SIG-M5 (cell line): ENCODE data around the gene MAPK1.
"Not testable (repeated sequence)": the region's sequence is repeated elsewhere in the genome, so short reads cannot be mapped to it uniquely, and the experiment has no call there.

Experiments used
- DNase-seq: peaks from one replicate; lab custom pipeline; 2025; lab: John Stamatoyannopoulos, UW

The MAPK1 gene

GRCh38 chr22:21881841-21882753 is 14.7 kb upstream of the MAPK1 start:
- DNase-seq: no peak

- no peak for DNase-seq
Observed at GRCh38 chr22:21876486-21877176, 9.2 kb upstream of the MAPK1 start.

GRCh38 chr22:21874953-21875352 is 7.5 kb upstream of the MAPK1 start:
- DNase-seq: not testable (repeated sequence)

- no peak for DNase-seq
Observed at GRCh38 chr22:21873619-21874018, 6.2 kb upstream of the MAPK1 start.

- DNase-seq: not testable (repeated sequence)
Observed at GRCh38 chr22:21872741-21873140, 5.3 kb upstream of the MAPK1 start.

- no peak for DNase-seq
Observed at GRCh38 chr22:21868651-21869050, 1.2 kb upstream of the MAPK1 start.

GRCh38 chr22:21866833-21867527 is 465 bp downstream of the MAPK1 start:
- no peak for DNase-seq

- DNase-seq: no peak
Observed at GRCh38 chr22:21865041-21865440, 2.4 kb downstream of the MAPK1 start.

- no peak for DNase-seq
Observed at GRCh38 chr22:21862386-21863245, 4.8 kb downstream of the MAPK1 start.

- DNase-seq: no peak
Observed at GRCh38 chr22:21861851-21862250, 5.6 kb downstream of the MAPK1 start.

GRCh38 chr22:21861264-21861848 is 6.1 kb downstream of the MAPK1 start:
- DNase-seq: no peak

- DNase-seq: no peak
Observed at GRCh38 chr22:21860491-21861039, 6.9 kb downstream of the MAPK1 start.

GRCh38 chr22:21858025-21858764 is 9.2 kb downstream of the MAPK1 start:
- DNase-seq: no peak

- no peak for DNase-seq
Observed at GRCh38 chr22:21857481-21857914, 9.9 kb downstream of the MAPK1 start.

GRCh38 chr22:21856868-21857267 is 10.6 kb downstream of the MAPK1 start:
- DNase-seq: no peak

- no peak for DNase-seq
Observed at GRCh38 chr22:21856197-21856596, 11.2 kb downstream of the MAPK1 start.

GRCh38 chr22:21855676-21856075 is 11.8 kb downstream of the MAPK1 start:
- DNase-seq: peak; percentile 6

- DNase-seq: no peak
Observed at GRCh38 chr22:21850660-21851059, 16.8 kb downstream of the MAPK1 start.

- DNase-seq: no peak
Observed at GRCh38 chr22:21849489-21849888, 18.0 kb downstream of the MAPK1 start.

- not testable (repeated sequence) for DNase-seq
Observed at GRCh38 chr22:21848057-21848456, 19.4 kb downstream of the MAPK1 start.
